Mesodermal cell (in vitro differentiated cells): ENCODE data around the gene MAPT.

ENCODE experiments used
- H3K27ac ChIP-seq: 2 replicates; pipeline ENCODE4 v1.7.0; 2013; ENCODE audit warnings: mild to moderate bottlenecking, low read depth, low read length, moderate library complexity; ENCODE audit not compliant: severe bottlenecking
- H3K36me3 ChIP-seq: 2 replicates; pipeline ENCODE4 v1.7.1; 2013; ENCODE audit warnings: mild to moderate bottlenecking, low read length, moderate library complexity; ENCODE audit not compliant: control insufficient read depth, insufficient read depth
- H3K4me1 ChIP-seq: one replicate; pipeline ENCODE4 v1.7.1; 2013; ENCODE audit warnings: mild to moderate bottlenecking, low read length; ENCODE audit not compliant: insufficient read depth, control insufficient read depth, poor library complexity, severe bottlenecking
- H3K4me3 ChIP-seq: 2 replicates; pipeline ENCODE4 v1.7.0; 2013; ENCODE audit warnings: low read length, control low read depth, mild to moderate bottlenecking; ENCODE audit not compliant: insufficient read depth, poor library complexity, severe bottlenecking; ENCODE audit errors: extremely low read depth
- H3K9me3 ChIP-seq: 2 replicates; pipeline ENCODE4 v1.7.1; 2013; ENCODE audit warnings: mild to moderate bottlenecking, low read length, moderate library complexity; ENCODE audit not compliant: control insufficient read depth
- WGBS, 2 experiments: methylation state at CpG; one replicate each; pipeline ENCODE4 v1.1.5; 2013; ENCODE audit warnings: missing lambda C conversion rate in 2 of 2; ENCODE audit not compliant: insufficient coverage in 2 of 2; 5-methylcytosine and 5-hydroxymethylcytosine counted together

The MAPT gene

GRCh38 chr17:46042925-46043324, 148.6 kb downstream of the MAPT start:
- no peak overlapping the region for H3K27ac ChIP-seq
- H3K4me1 ChIP-seq, result peaks cover 22% of the 10 kb centered on the region
- H3K4me3 ChIP-seq, result no peak overlapping the region
- peaks cover 88% of the 10 kb centered on the region for H3K36me3 ChIP-seq
- H3K9me3 ChIP-seq, result no peaks in the 10 kb centered on the region
- WGBS, 2 experiments, result 100% methylated on average over 1 of the region's 3 CpGs; no CpG with 5 or more reads in 1 of the 2 experiments

- no peaks in the 10 kb centered on the region for H3K9me3 ChIP-seq
- H3K4me1 ChIP-seq, result peaks cover 22% of the 10 kb centered on the region
- peaks cover 88% of the 10 kb centered on the region for H3K36me3 ChIP-seq
- H3K4me3 ChIP-seq, result no peak overlapping the region
- H3K27ac ChIP-seq, result no peak overlapping the region
- 95% methylated on average over 3 of the region's 3 CpGs; no CpG with 5 or more reads in 1 of the 2 experiments for whole genome bisulfite sequencing, 2 experiments
Observed at GRCh38 chr17:46043606-46044005, 149.3 kb downstream of the MAPT start.

GRCh38 chr17:46044286-46044928, 150.1 kb downstream of the MAPT start:
- Histone ChIP-seq H3K4me1 (peaks cover 22% of the 10 kb centered on the region), H3K36me3 (peaks cover 87% of the 10 kb centered on the region), H3K9me3 (no peaks in the 10 kb centered on the region), H3K27ac (no peak overlapping the region), H3K4me3 (no peak overlapping the region)
- WGBS, 2 experiments, result 53 to 66% methylated on average over 3 to 5 of the region's 5 CpGs

- Histone ChIP-seq H3K36me3 (peaks cover 87% of the 10 kb centered on the region), H3K4me1 (peaks cover 22% of the 10 kb centered on the region), H3K9me3 (no peaks in the 10 kb centered on the region), H3K27ac (no peak overlapping the region), H3K4me3 (no peak overlapping the region)
- WGBS, 2 experiments, result 80% methylated on average over 1 of the region's 2 CpGs; no CpG with 5 or more reads in 1 of the 2 experiments
Observed at GRCh38 chr17:46044989-46045388, 150.6 kb downstream of the MAPT start.

- no peaks in the 10 kb centered on the region for H3K9me3 ChIP-seq
- peaks cover 87% of the 10 kb centered on the region for H3K36me3 ChIP-seq
- H3K4me1 ChIP-seq, result peaks cover 22% of the 10 kb centered on the region
- no peak overlapping the region for H3K4me3 ChIP-seq
- 100% methylated on average over 1 of the region's 3 CpGs; no CpG with 5 or more reads in 1 of the 2 experiments for WGBS, 2 experiments
- H3K27ac ChIP-seq, result peak overlapping the region; percentile 54
Observed at GRCh38 chr17:46045639-46046038, 151.3 kb downstream of the MAPT start.

- H3K27ac ChIP-seq, result no peak overlapping the region
- 100% methylated on average over 1 of the region's 1 CpG; no CpG with 5 or more reads in 1 of the 2 experiments for WGBS, 2 experiments
- peaks cover 85% of the 10 kb centered on the region for H3K36me3 ChIP-seq
- H3K4me1 ChIP-seq, result peaks cover 22% of the 10 kb centered on the region
- no peak overlapping the region for H3K4me3 ChIP-seq
- no peaks in the 10 kb centered on the region for H3K9me3 ChIP-seq
Observed at GRCh38 chr17:46046957-46047356, 152.6 kb downstream of the MAPT start.

GRCh38 chr17:46047398-46047797, 153.0 kb downstream of the MAPT start:
- Histone ChIP-seq H3K4me1 (peaks cover 22% of the 10 kb centered on the region), H3K4me3 (no peak overlapping the region), H3K27ac (no peak overlapping the region), H3K36me3 (peaks cover 85% of the 10 kb centered on the region), H3K9me3 (no peaks in the 10 kb centered on the region)
- WGBS, 2 experiments, result 93 to 100% methylated on average over 4 of the region's 5 CpGs

GRCh38 chr17:46047856-46048255, 153.5 kb downstream of the MAPT start:
- Histone ChIP-seq H3K4me1 (peaks cover 22% of the 10 kb centered on the region), H3K9me3 (no peaks in the 10 kb centered on the region), H3K27ac (no peak overlapping the region), H3K4me3 (no peak overlapping the region), H3K36me3 (peaks cover 81% of the 10 kb centered on the region)
- WGBS, 2 experiments, result 87 to 96% methylated on average over 3 to 8 of the region's 8 CpGs

GRCh38 chr17:46049656-46050055, 155.3 kb downstream of the MAPT start:
- Histone ChIP-seq H3K36me3 (peaks cover 70% of the 10 kb centered on the region), H3K4me3 (no peak overlapping the region), H3K4me1 (peaks cover 13% of the 10 kb centered on the region), H3K27ac (no peak overlapping the region), H3K9me3 (no peaks in the 10 kb centered on the region)
- 91 to 94% methylated on average over 4 to 5 of the region's 5 CpGs for WGBS, 2 experiments

- WGBS, 2 experiments, result 94 to 97% methylated on average over 8 of the region's 8 CpGs
- no peaks in the 10 kb centered on the region for H3K4me1 ChIP-seq
- peaks cover 57% of the 10 kb centered on the region for H3K36me3 ChIP-seq
Observed at GRCh38 chr17:46053911-46054534, 159.7 kb downstream of the MAPT start.

GRCh38 chr17:46056800-46057304, 162.5 kb downstream of the MAPT start:
- 100% methylated on average over 1 of the region's 4 CpGs for WGBS, 2 experiments
- H3K4me1 ChIP-seq, result no peaks in the 10 kb centered on the region
- peaks cover 55% of the 10 kb centered on the region for H3K36me3 ChIP-seq
- no peaks in the 10 kb centered on the region for H3K9me3 ChIP-seq
- H3K27ac ChIP-seq, result no peak overlapping the region
- H3K4me3 ChIP-seq, result no peak overlapping the region

More at GRCh38 chr17:46053911-46054534, 159.7 kb downstream of the MAPT start:
- no peak overlapping the region for H3K4me3 ChIP-seq
- H3K27ac ChIP-seq, result no peak overlapping the region
- no peaks in the 10 kb centered on the region for H3K9me3 ChIP-seq
